SJSA1 (cell line): ENCODE measurements around the gene TMEM8B. TPM values are rescaled to one million over a fixed set of nuclear protein-coding genes. Genes with fewer than 3 reads are reported as not detected.
A peak's percentile ranks its signal among the peaks of the same experiment; 100 is the strongest.

ENCODE experiments used
- DNase-seq, 2 experiments: peaks; one replicate each; pipeline ENCODE4 v3.0.0-alpha.2; 2015 to 2020; ENCODE audit warnings: low spot score in 2 of 2, low read depth in 1 of 2
- H3K27ac ChIP-seq: fragments of 250-450 bp; sonication (Bioruptor Pico); 2 replicates; pipeline ENCODE4 v1.5.1; 2020; ENCODE audit warnings: mild to moderate bottlenecking, moderate library complexity
- H3K27me3 ChIP-seq: fragments of 250-450 bp; sonication (Bioruptor Pico); replicated peaks from 2 replicates; pipeline ENCODE4 v1.5.1; 2020; ENCODE audit warnings: mild to moderate bottlenecking, moderate library complexity
- H3K36me3 ChIP-seq: fragments of 250-450 bp; sonication (Bioruptor Pico); 2 replicates; pipeline ENCODE4 v1.5.1; 2020; ENCODE audit warnings: mild to moderate bottlenecking
- H3K4me1 ChIP-seq: fragments of 250-450 bp; sonication (Bioruptor Pico); replicated peaks from 2 replicates; pipeline ENCODE4 v1.6.1; 2021; ENCODE audit warnings: mild to moderate bottlenecking
- H3K4me3 ChIP-seq: fragments of 250-450 bp; sonication (Bioruptor Pico); 2 replicates; pipeline ENCODE4 v1.5.1; 2020; ENCODE audit warnings: mild to moderate bottlenecking
- H3K9me3 ChIP-seq: fragments of 250-450 bp; sonication (Bioruptor Pico); replicated peaks from 2 replicates; pipeline ENCODE4 v1.5.1; 2020; ENCODE audit warnings: mild to moderate bottlenecking
- total RNA-seq: library from RNA; depleted of rRNA; stranded (reverse); fragments of >200 nt; shearing (Covaris generic); gene quantifications from 2 replicates; pipeline ENCODE4 v1.2.3, GENCODE V29; 2014

The TMEM8B gene
- total RNA-seq, 1 experiment from 2014 or later: 1.4 TPM

DNA sequence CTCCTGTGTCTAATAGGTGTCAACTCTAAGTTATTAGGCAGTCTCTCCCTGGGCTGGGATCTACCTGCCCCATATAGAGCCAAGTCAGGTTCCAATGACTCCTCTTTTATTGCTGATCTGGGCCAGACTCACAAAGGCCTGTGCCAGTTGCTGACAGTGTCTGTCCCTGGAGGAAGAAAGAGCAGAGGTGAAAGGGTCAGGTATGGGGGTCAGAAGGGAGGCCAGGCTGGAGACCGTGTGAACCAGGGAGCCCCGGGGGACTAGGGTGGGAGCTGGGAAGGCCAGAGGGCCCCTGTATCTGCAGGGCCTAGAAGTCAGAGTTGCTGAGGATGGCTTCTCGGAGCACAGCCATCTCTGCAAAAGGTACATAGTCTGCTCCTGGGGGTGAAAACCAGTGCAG is 10.7 kb upstream of the TMEM8B start:
- Histone ChIP-seq H3K36me3 (peaks cover 3% of the 10 kb centered on the region; the same call in 1 of the 2 replicates), H3K9me3 (no peaks in the 10 kb centered on the region), H3K27ac (no peak overlapping the region), H3K27me3 (no peaks in the 10 kb centered on the region), H3K4me1 (peaks cover 8% of the 10 kb centered on the region), H3K4me3 (no peak overlapping the region)
- no peak for DNase-seq

GRCh38 chr9:35820076-35820475 is 9.0 kb upstream of the TMEM8B start:
- no peak overlapping the region for H3K4me3 ChIP-seq
- no peaks in the 10 kb centered on the region for H3K36me3 ChIP-seq
- H3K9me3 ChIP-seq: no peaks in the 10 kb centered on the region
- no peak overlapping the region for H3K27ac ChIP-seq
- no peaks in the 10 kb centered on the region for H3K27me3 ChIP-seq
- DNase-seq: no peak
- H3K4me1 ChIP-seq: no peaks in the 10 kb centered on the region

DNA sequence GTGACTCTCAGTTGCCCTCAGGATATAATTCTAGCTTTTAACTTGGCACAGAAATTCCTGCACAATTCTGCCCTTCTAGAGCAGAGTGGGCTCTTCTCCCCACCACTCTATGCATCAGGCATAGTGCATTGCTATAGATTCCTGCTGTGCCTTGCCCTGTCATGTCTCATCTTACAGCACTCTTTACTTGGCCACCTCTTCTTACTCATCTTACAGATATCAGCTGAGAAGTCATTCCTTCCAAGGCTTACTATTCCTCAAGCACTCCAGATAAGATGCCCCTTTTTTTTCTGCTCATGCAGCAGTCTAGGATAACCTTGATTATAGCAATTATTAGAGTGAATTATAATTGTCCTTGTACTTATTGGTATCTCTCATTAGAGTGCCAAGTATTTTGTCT is 6.1 kb upstream of the TMEM8B start:
- Histone ChIP-seq H3K9me3 (no peaks in the 10 kb centered on the region), H3K4me1 (no peaks in the 10 kb centered on the region; the same call in 1 of the 2 replicates), H3K36me3 (no peaks in the 10 kb centered on the region), H3K27me3 (no peaks in the 10 kb centered on the region), H3K4me3 (no peak overlapping the region), H3K27ac (no peak overlapping the region)
- DNase-seq: no peak

- no peak overlapping the region for H3K4me3 ChIP-seq
- H3K4me1 ChIP-seq: peaks cover 5% of the 10 kb centered on the region; the same call in 1 of the 2 replicates
- H3K36me3 ChIP-seq: no peaks in the 10 kb centered on the region
- H3K27me3 ChIP-seq: no peaks in the 10 kb centered on the region
- no peak overlapping the region for H3K27ac ChIP-seq
- no peaks in the 10 kb centered on the region for H3K9me3 ChIP-seq
- DNase-seq: peak in 1 of 2 experiments; percentile 53
Measured at GRCh38 chr9:35826071-35826701, 2.8 kb upstream of the TMEM8B start.

DNA sequence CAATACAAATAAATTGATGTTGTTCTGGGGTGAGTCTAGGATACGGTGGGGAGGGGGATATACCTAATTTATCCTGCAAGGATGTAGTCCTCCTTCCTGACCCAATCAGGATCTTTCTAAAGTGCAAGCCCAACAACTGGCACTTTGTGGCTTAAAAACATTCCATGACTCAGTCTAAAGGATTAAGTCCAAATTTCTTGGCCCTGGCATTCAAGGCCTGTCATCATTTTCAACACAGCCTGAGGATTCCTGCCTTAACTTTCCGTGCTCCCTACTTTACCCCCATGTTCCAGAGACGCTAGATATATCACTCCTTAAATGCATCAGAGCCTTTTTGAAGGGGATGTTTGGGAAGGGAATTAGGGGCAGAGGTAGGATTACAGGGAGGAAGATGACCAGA is 1.5 kb upstream of the TMEM8B start:
- DNase-seq: no peak
- no peaks in the 10 kb centered on the region for H3K36me3 ChIP-seq
- no peaks in the 10 kb centered on the region for H3K9me3 ChIP-seq
- no peak overlapping the region for H3K4me3 ChIP-seq
- H3K4me1 ChIP-seq: peaks cover 5% of the 10 kb centered on the region; the same call in 1 of the 2 replicates
- H3K27ac ChIP-seq: no peak overlapping the region
- no peaks in the 10 kb centered on the region for H3K27me3 ChIP-seq

- no peak for DNase-seq
- Histone ChIP-seq H3K4me1 (peaks cover 9% of the 10 kb centered on the region), H3K9me3 (no peaks in the 10 kb centered on the region), H3K27me3 (no peaks in the 10 kb centered on the region), H3K27ac (peak within 1 kb of the TSS; percentile 70), H3K36me3 (no peaks in the 10 kb centered on the region), H3K4me3 (peak within 1 kb of the TSS; percentile 68)
Measured at GRCh38 chr9:35828716-35829083, 328 bp upstream of the TMEM8B start, which contains the start of gene FAM221B. FAM221B (minus strand) TSS chr9:35828732; CDS start chr9:35826161, 2,571 bp downstream.

GRCh38 chr9:35829764-35830096 is 702 bp downstream of the TMEM8B start:
- Histone ChIP-seq H3K9me3 (no peaks in the 10 kb centered on the region), H3K4me3 (peak overlapping the region; percentile 68), H3K27me3 (no peaks in the 10 kb centered on the region), H3K4me1 (peaks cover 17% of the 10 kb centered on the region), H3K27ac (0 out of 2 replicates have a peak overlapping the region, but pooled peaks have one; percentile 70), H3K36me3 (no peaks in the 10 kb centered on the region)
- DNase-seq: no peak

- Histone ChIP-seq H3K9me3 (no peaks in the 10 kb centered on the region), H3K36me3 (no peaks in the 10 kb centered on the region), H3K4me1 (peaks cover 17% of the 10 kb centered on the region), H3K4me3 (no peak overlapping the region), H3K27me3 (no peaks in the 10 kb centered on the region), H3K27ac (no peak overlapping the region)
- DNase-seq: no peak
Measured at GRCh38 chr9:35831040-35831439, 2.0 kb downstream of the TMEM8B start.

- Histone ChIP-seq H3K9me3 (no peaks in the 10 kb centered on the region), H3K27ac (no peak overlapping the region), H3K27me3 (no peaks in the 10 kb centered on the region), H3K4me1 (peaks cover 17% of the 10 kb centered on the region), H3K36me3 (no peaks in the 10 kb centered on the region), H3K4me3 (no peak overlapping the region)
- DNase-seq: no peak
Measured at GRCh38 chr9:35832814-35833213, 3.8 kb downstream of the TMEM8B start.

- Histone ChIP-seq H3K27me3 (no peaks in the 10 kb centered on the region), H3K4me1 (peaks cover 12% of the 10 kb centered on the region), H3K9me3 (no peaks in the 10 kb centered on the region), H3K4me3 (no peak overlapping the region), H3K36me3 (no peaks in the 10 kb centered on the region), H3K27ac (no peak overlapping the region)
- no peak for DNase-seq
Measured at GRCh38 chr9:35834260-35835215, 5.5 kb downstream of the TMEM8B start.

DNA sequence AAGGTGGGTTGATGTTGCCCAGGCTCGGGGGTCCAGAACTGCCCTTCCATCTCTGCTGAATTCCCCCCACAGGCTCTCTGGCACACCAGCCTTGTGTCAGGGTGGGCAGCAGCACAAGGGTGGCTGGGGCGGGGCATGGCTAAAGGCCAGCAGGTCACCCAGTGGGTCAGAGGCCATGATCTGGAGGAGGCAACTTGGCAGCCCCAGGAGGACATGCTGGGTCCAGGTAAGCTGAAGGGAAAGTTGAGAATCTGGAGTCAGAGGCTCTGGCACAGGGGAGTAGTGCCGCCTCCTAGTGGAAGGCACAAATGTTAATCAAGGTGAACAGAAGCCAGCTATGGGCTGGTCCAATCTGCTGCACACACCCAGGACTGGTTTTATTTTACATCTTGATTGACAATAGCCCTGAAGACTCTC is 6.2 kb downstream of the TMEM8B start:
- H3K27me3 ChIP-seq: no peaks in the 10 kb centered on the region
- no peak for DNase-seq
- no peak overlapping the region for H3K27ac ChIP-seq
- H3K9me3 ChIP-seq: no peaks in the 10 kb centered on the region
- H3K4me1 ChIP-seq: peaks cover 12% of the 10 kb centered on the region
- H3K4me3 ChIP-seq: no peak overlapping the region
- H3K36me3 ChIP-seq: no peaks in the 10 kb centered on the region

DNA sequence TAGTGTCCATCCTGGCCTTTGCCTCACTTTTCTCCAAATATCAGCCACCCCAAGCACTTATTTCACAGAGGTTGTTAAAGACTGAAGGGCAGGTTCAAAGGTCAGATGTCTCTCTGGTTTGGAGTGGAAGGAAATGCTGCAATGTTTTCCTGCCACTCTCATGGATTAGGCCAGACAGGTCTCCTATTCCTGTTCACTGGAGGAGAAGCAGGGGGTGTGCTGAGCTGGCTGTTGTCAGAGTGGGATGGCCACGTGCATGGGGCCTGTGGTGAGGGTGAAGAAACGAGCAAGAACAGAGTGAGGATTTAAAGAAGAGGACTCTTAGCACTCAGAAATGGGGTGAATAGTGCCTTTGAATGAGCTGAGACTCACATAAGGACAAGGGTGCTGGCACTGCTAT is 6.7 kb downstream of the TMEM8B start:
- H3K27me3 ChIP-seq: no peaks in the 10 kb centered on the region
- no peak overlapping the region for H3K27ac ChIP-seq
- no peak for DNase-seq
- H3K4me3 ChIP-seq: no peak overlapping the region
- H3K4me1 ChIP-seq: peaks cover 12% of the 10 kb centered on the region
- H3K9me3 ChIP-seq: no peaks in the 10 kb centered on the region
- H3K36me3 ChIP-seq: no peaks in the 10 kb centered on the region

- Histone ChIP-seq H3K4me1 (peaks cover 12% of the 10 kb centered on the region), H3K27me3 (no peaks in the 10 kb centered on the region)
- no peak for DNase-seq
Measured at GRCh38 chr9:35836595-35836994, 7.6 kb downstream of the TMEM8B start.

GRCh38 chr9:35839926-35840325 is 10.9 kb downstream of the TMEM8B start:
- no peak for DNase-seq
- Histone ChIP-seq H3K36me3 (no peaks in the 10 kb centered on the region), H3K27ac (no peak overlapping the region), H3K27me3 (no peaks in the 10 kb centered on the region), H3K4me1 (peaks cover 6% of the 10 kb centered on the region), H3K4me3 (no peak overlapping the region), H3K9me3 (no peaks in the 10 kb centered on the region)

More at GRCh38 chr9:35836595-35836994, 7.6 kb downstream of the TMEM8B start:
- Histone ChIP-seq H3K4me3 (no peak overlapping the region), H3K27ac (no peak overlapping the region), H3K9me3 (no peaks in the 10 kb centered on the region), H3K36me3 (no peaks in the 10 kb centered on the region)
